OCI-LY1 (cell line): ENCODE measurements around the gene ZNF443.

ENCODE experiments used
- EZH2 ChIP-seq: fragments of 200-600 bp; sonication (generic), shearing (Covaris generic); IDR thresholded peaks from 2 replicates; pipeline ENCODE4 v1.8.0; 2017; ENCODE audit warnings: borderline replicate concordance, mixed run types, mild to moderate bottlenecking, antibody characterized with exemption, low read length, moderate library complexity, mixed read lengths
- TF ChIP-seq, protein P1 (sequence below): fragments of 200-600 bp; sonication (generic), shearing (Covaris generic); IDR thresholded peaks from 2 replicates; pipeline ENCODE4 v1.5.1; 2017; ENCODE audit warnings: mild to moderate bottlenecking, antibody characterized with exemption, low read length, moderate library complexity, mixed read lengths

DNA sequence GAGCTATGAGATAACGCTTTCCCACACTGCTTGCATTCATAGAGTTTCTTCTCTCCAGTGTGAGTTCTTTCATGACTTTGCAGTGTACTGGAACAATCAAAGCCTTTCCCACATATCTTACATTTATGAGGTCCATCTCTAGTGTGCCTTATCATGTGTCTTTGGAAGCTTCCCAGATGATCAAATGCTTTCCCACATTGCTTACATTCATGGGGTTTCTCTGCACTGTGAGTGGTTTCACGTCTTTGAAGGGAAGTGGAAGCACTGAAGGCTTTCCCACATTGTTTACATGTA is 60.4 kb downstream of the ZNF443 start:
- TF ChIP-seq EZH2, result no peak
- TF ChIP-seq, protein P1, sequence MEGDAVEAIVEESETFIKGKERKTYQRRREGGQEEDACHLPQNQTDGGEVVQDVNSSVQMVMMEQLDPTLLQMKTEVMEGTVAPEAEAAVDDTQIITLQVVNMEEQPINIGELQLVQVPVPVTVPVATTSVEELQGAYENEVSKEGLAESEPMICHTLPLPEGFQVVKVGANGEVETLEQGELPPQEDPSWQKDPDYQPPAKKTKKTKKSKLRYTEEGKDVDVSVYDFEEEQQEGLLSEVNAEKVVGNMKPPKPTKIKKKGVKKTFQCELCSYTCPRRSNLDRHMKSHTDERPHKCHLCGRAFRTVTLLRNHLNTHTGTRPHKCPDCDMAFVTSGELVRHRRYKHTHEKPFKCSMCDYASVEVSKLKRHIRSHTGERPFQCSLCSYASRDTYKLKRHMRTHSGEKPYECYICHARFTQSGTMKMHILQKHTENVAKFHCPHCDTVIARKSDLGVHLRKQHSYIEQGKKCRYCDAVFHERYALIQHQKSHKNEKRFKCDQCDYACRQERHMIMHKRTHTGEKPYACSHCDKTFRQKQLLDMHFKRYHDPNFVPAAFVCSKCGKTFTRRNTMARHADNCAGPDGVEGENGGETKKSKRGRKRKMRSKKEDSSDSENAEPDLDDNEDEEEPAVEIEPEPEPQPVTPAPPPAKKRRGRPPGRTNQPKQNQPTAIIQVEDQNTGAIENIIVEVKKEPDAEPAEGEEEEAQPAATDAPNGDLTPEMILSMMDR, result no peak
